DOHH2 (cell line): ENCODE data around the gene RASSF3.

Source experiments
- EZH2phosphoT487 ChIP-seq: fragments of 200-600 bp; sonication (generic); IDR thresholded peaks from 2 replicates; pipeline ENCODE4 v1.6.1; 2017; ENCODE audit warnings: borderline replicate concordance, mild to moderate bottlenecking, antibody characterized with exemption, low read length, moderate library complexity, mixed read lengths
- TF ChIP-seq, protein P1 (sequence below): fragments of 200-600 bp; sonication (generic); IDR thresholded peaks from one replicate; pipeline ENCODE4 v1.5.1; 2014; ENCODE audit warnings: antibody characterized with exemption, mild to moderate bottlenecking, low read depth, low read length; ENCODE audit not compliant: poor library complexity, severe bottlenecking

DNA sequence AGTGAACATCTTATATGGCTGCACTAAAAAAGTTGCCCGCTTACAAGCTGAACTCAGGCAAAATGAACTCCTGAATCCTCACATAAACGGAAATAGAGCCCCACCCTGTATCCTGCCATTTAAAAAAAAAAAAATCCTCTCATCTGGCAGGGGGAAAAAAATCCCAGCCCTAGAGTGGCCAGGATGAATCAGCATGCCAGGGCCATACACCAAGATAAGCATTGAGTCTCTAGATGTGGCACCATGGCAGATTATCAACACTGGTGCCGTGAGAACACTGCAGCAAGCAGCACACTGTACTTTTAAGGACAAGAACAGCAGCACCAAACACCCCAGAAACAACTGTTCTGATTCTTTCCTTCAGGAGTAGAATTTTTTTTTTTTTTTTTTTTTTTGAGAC, 65.5 kb downstream of the RASSF3 start:
- TF ChIP-seq, protein P1, sequence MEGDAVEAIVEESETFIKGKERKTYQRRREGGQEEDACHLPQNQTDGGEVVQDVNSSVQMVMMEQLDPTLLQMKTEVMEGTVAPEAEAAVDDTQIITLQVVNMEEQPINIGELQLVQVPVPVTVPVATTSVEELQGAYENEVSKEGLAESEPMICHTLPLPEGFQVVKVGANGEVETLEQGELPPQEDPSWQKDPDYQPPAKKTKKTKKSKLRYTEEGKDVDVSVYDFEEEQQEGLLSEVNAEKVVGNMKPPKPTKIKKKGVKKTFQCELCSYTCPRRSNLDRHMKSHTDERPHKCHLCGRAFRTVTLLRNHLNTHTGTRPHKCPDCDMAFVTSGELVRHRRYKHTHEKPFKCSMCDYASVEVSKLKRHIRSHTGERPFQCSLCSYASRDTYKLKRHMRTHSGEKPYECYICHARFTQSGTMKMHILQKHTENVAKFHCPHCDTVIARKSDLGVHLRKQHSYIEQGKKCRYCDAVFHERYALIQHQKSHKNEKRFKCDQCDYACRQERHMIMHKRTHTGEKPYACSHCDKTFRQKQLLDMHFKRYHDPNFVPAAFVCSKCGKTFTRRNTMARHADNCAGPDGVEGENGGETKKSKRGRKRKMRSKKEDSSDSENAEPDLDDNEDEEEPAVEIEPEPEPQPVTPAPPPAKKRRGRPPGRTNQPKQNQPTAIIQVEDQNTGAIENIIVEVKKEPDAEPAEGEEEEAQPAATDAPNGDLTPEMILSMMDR, result no peak
- no peak for TF ChIP-seq EZH2phosphoT487
